ENCODE data around the gene DNPEP.

The DNPEP gene

DNA sequence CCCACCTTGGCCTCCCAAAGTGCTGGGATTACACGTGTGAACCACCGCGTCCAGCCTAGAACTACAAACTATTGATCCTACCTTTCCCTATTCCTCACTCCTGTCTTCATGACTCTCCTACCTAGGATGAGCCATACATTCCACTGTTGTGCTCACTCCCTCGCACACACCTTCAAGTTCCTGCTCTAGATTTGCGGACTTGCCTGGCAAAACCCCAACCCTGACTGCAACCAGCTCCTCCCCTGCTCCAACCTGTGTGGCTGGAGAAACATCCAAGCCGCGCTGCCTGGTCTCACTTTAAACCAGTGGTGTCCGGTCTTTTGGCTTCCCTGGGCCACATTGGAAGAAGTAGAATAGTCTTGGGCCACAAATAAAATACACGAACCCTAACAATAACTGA, 5.0 kb upstream of the DNPEP start:
- TF ChIP-seq, protein P1, sequence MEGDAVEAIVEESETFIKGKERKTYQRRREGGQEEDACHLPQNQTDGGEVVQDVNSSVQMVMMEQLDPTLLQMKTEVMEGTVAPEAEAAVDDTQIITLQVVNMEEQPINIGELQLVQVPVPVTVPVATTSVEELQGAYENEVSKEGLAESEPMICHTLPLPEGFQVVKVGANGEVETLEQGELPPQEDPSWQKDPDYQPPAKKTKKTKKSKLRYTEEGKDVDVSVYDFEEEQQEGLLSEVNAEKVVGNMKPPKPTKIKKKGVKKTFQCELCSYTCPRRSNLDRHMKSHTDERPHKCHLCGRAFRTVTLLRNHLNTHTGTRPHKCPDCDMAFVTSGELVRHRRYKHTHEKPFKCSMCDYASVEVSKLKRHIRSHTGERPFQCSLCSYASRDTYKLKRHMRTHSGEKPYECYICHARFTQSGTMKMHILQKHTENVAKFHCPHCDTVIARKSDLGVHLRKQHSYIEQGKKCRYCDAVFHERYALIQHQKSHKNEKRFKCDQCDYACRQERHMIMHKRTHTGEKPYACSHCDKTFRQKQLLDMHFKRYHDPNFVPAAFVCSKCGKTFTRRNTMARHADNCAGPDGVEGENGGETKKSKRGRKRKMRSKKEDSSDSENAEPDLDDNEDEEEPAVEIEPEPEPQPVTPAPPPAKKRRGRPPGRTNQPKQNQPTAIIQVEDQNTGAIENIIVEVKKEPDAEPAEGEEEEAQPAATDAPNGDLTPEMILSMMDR (IDR thresholded peaks at IDR 0.05; ENCODE audit: low read depth, low read length), result no peak
- no peak for TF ChIP-seq POLR2A (IDR thresholded peaks at IDR 0.05; ENCODE audit: extremely low read depth, insufficient read length)
- TF ChIP-seq MYC (IDR thresholded peaks at IDR 0.05; ENCODE audit: low read depth, low read length), result no peak
- TF ChIP-seq, protein P2, sequence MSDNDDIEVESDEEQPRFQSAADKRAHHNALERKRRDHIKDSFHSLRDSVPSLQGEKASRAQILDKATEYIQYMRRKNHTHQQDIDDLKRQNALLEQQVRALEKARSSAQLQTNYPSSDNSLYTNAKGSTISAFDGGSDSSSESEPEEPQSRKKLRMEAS (IDR thresholded peaks at IDR 0.05; ENCODE audit: low read depth, low read length), result no peak
- no peak for DNase-seq (ENCODE audit: low read depth)
- no peak overlapping the region for H3K4me3 ChIP-seq (ENCODE audit: low read depth, low read length)

DNA sequence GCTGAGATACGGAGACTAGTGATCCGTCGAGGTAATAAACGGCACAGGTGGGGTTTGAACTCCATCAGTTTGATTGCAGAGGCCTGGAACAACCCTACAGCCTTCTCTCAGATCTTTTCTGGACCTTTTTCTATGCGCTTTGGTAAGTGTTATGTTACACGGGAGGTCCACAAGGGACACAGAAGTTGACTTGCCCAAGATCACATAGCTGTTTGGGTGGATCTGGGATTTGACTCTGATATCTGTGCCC, 1.1 kb upstream of the DNPEP start:
- TF ChIP-seq MYC (IDR thresholded peaks at IDR 0.05; ENCODE audit: low read depth, low read length) (no peak), POLR2A (IDR thresholded peaks at IDR 0.05; ENCODE audit: extremely low read depth, insufficient read length) (no peak)
- TF ChIP-seq, protein P2 (IDR thresholded peaks at IDR 0.05; ENCODE audit: low read depth, low read length), result no peak
- TF ChIP-seq, protein P1 (IDR thresholded peaks at IDR 0.05; ENCODE audit: low read depth, low read length), result no peak
- H3K4me3 ChIP-seq (ENCODE audit: low read depth, low read length), result peak overlapping the region; percentile 57
- DNase-seq (ENCODE audit: low read depth), result no peak

DNA sequence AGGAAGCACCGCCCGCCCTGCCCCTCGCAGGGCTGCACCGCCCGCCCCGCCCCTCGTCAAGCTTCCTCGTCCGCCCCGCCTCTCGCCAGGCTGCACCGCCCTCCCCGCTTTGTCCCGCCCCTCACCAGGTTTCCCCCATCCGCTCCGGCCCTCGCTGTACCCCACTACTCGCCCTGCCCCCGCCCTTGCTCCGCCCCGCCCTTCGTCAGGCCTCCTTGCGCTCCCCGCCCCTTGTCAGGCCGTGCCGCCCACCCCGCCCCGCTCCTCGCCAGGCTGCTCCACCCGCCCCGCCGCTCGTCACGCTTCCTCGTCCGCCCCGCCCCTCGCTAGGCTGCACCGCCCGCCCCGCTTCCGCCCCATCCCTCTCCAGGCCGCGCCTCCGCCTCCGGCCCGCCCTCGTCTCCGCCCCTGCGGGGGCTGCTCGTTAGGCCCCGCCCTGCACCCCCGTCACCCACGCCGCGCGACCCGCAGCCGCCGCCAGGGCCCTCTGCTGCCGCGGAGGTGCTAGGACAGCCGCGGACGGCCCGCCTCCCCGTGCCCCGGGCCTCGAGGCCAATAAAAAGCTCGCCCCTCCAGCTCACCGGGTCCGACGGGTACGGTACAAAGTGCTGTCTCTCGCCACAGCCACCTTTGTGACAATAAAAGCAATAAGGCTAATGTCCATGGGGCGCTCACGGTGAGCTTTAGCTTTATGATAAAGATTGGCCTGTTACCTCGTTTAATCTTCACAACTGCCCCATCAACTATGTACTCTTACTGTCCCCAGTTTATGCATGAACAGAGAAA, 602 bp upstream of the DNPEP start:
- peak; percentile 98 for DNase-seq (ENCODE audit: low read depth)
- TF ChIP-seq POLR2A (IDR thresholded peaks at IDR 0.05; ENCODE audit: extremely low read depth, insufficient read length) (peak; percentile 46), MYC (IDR thresholded peaks at IDR 0.05; ENCODE audit: low read depth, low read length) (peak; percentile 62; the same call in 1 of the 2 replicates)
- TF ChIP-seq, protein P1 (IDR thresholded peaks at IDR 0.05; ENCODE audit: low read depth, low read length), result peak; percentile 21
- TF ChIP-seq, protein P2 (IDR thresholded peaks at IDR 0.05; ENCODE audit: low read depth, low read length), result peak; percentile 56; the same call in 1 of the 2 replicates
- peak overlapping the region; percentile 57 for H3K4me3 ChIP-seq (ENCODE audit: low read depth, low read length)

DNA sequence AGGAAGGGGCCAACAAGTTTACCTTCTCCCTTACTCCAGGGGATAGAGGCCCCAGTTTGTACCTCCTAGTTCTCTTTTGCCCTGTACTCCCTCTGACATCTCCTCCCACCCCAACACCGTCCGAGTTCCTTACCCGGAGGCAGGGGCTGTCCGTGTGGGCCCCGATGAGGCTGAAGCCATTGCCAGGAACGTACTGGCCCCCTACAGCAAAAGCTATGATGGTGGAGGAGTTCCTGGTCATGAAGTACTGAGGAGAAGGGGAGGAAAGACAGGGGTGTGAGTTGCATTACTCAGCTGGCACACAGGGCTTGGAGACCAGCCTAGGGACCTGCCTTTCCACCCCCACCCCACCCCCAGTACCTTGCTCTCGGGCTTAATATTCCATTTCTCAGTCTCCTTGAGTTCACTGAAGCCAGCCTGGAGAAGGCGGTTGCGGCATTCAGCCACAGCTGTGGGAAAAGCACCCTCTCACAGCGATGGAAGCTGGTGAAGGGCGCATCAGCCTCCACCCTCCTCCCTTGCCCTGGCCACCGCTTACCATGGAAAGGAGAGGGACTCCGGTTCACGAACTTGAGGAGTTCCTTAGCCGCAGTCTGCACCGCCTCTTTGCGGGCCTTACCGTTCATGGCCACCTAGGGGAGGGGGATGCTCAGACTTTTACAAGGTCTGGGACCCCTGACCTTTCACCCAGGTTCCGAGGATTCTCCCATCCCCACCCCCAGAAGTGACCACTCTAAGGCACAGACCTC, 1.0 kb downstream of the DNPEP start:
- peak overlapping the region; percentile 75 for H3K4me3 ChIP-seq (ENCODE audit: low read depth, low read length)
- no peak for DNase-seq (ENCODE audit: low read depth)
- TF ChIP-seq, protein P1 (IDR thresholded peaks at IDR 0.05; ENCODE audit: low read depth, low read length), result no peak
- TF ChIP-seq MYC (IDR thresholded peaks at IDR 0.05; ENCODE audit: low read depth, low read length) (no peak), POLR2A (IDR thresholded peaks at IDR 0.05; ENCODE audit: extremely low read depth, insufficient read length) (no peak)
- TF ChIP-seq, protein P2 (IDR thresholded peaks at IDR 0.05; ENCODE audit: low read depth, low read length), result no peak

DNA sequence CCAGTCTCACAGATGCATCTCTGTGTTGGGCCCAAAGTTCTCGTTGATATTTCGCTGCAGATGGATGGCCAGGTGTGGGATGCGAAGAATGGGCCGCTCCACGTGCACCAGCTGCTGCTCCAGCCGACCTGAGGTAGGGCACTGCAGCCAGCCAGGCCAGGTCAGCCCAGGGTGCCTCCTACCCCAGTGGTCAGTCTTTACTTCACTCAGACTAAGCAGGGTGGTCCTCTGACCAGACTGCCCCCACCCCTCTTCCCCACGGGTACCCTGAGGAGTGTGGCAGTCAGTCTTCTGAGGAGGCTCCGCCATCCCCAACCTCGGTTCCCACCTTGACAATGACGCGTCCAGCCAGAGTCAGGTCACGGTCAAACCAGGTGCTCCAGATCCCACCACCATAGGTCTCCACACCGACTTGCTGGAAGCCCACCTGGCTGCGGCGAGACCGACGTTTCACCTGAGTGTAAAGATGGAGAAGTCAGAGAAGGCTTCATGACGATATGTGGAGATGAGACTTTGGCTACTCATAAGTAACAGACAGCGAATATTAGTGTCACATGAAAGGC, 1.7 kb downstream of the DNPEP start:
- no peak for DNase-seq (ENCODE audit: low read depth)
- TF ChIP-seq, protein P1 (IDR thresholded peaks at IDR 0.05; ENCODE audit: low read depth, low read length), result no peak
- TF ChIP-seq, protein P2 (IDR thresholded peaks at IDR 0.05; ENCODE audit: low read depth, low read length), result no peak
- TF ChIP-seq POLR2A (IDR thresholded peaks at IDR 0.05; ENCODE audit: extremely low read depth, insufficient read length), result no peak
- no peak for TF ChIP-seq MYC (IDR thresholded peaks at IDR 0.05; ENCODE audit: low read depth, low read length)
- H3K4me3 ChIP-seq (ENCODE audit: low read depth, low read length), result no peak overlapping the region
